HG03457 (cell line): ENCODE results near the gene AMPD3.

Experiments
- ATAC-seq: cut with Tn5 transposase; IDR thresholded peaks from one replicate; pipeline ENCODE4 v1.9.1; 2021; ENCODE audit warnings: moderate number of reproducible peaks; ENCODE audit not compliant: unreplicated experiment

AMPD3 gene

GRCh38 chr11:10500757-10501684, 46.0 kb downstream of the AMPD3 start:
- ATAC-seq = no peak

GRCh38 chr11:10502065-10502680, 47.1 kb downstream of the AMPD3 start:
- no peak for ATAC-seq

GRCh38 chr11:10502770-10503169, 47.7 kb downstream of the AMPD3 start:
- ATAC-seq = no peak

GRCh38 chr11:10503221-10503620, 48.2 kb downstream of the AMPD3 start:
- no peak for ATAC-seq

- no peak for ATAC-seq
Observed at GRCh38 chr11:10503777-10504480, 48.9 kb downstream of the AMPD3 start.

GRCh38 chr11:10504490-10504889, 49.4 kb downstream of the AMPD3 start:
- no peak for ATAC-seq

GRCh38 chr11:10505278-10506007, 50.4 kb downstream of the AMPD3 start:
- no peak for ATAC-seq

GRCh38 chr11:10506008-10506370, 50.9 kb downstream of the AMPD3 start:
- no peak for ATAC-seq

- ATAC-seq = no peak
Observed at GRCh38 chr11:10511181-10511621, 56.1 kb downstream of the AMPD3 start.

GRCh38 chr11:10514202-10514601, 59.1 kb downstream of the AMPD3 start:
- no peak for ATAC-seq

GRCh38 chr11:10514709-10515108, 59.6 kb downstream of the AMPD3 start:
- no peak for ATAC-seq

GRCh38 chr11:10515418-10515817, 60.4 kb downstream of the AMPD3 start:
- no peak for ATAC-seq

- no peak for ATAC-seq
Observed at GRCh38 chr11:10518123-10518522, 63.1 kb downstream of the AMPD3 start.

- ATAC-seq = no peak
Observed at GRCh38 chr11:10518891-10519290, 63.8 kb downstream of the AMPD3 start.

- ATAC-seq = no peak
Observed at GRCh38 chr11:10519630-10520029, 64.6 kb downstream of the AMPD3 start.

- ATAC-seq = no peak
Observed at GRCh38 chr11:10520562-10520961, 65.5 kb downstream of the AMPD3 start.

GRCh38 chr11:10522276-10522675, 67.2 kb downstream of the AMPD3 start:
- no peak for ATAC-seq

- no peak for ATAC-seq
Observed at GRCh38 chr11:10522921-10523320, 67.9 kb downstream of the AMPD3 start.

GRCh38 chr11:10524471-10524870, 69.4 kb downstream of the AMPD3 start:
- ATAC-seq = no peak

- no peak for ATAC-seq
Observed at GRCh38 chr11:10526974-10527918, 72.2 kb downstream of the AMPD3 start.
